GM19099 (cell line): Measurements from ENCODE around the gene PLEKHG4B.

Experiments used
- POLR2A ChIP-seq: IDR thresholded peaks from 3 replicates; pipeline ENCODE4 v1.6.1; 2011; ENCODE audit warnings: low read depth; ENCODE audit not compliant: insufficient read length; ENCODE audit errors: extremely low read depth

The PLEKHG4B gene

DNA sequence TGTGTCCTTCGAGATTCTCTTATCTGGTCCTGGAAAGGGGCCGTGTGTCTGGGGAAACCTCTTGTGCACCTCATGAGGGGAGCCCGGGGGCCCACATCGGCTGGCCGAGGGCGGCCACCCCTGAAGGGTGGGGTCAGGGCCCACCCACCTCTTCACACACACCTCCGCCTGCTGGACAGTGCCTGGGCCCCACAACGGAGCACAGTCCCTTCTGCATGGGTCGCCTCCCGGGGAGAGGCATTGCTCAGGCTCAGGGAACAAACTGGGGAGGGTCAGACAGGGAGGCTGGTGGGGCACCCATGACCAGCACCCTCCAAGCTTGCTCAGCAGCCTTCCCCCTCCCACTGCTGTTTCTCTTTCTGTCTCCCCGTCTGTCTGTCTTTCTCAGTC, 98.0 kb downstream of the PLEKHG4B start:
- no peak for TF ChIP-seq POLR2A

GRCh38 chr5:190366-191035, 98.5 kb downstream of the PLEKHG4B start:
- TF ChIP-seq POLR2A: no peak

- TF ChIP-seq POLR2A: no peak
These were observed 99.3 kb downstream of the PLEKHG4B start, which contains the start of gene LRRC14B for GRCh38 chr5:191036-191948. TSS of gene LRRC14B (plus strand) at chr5:191495. CDS start at chr5:191539, 44 bp downstream.

DNA sequence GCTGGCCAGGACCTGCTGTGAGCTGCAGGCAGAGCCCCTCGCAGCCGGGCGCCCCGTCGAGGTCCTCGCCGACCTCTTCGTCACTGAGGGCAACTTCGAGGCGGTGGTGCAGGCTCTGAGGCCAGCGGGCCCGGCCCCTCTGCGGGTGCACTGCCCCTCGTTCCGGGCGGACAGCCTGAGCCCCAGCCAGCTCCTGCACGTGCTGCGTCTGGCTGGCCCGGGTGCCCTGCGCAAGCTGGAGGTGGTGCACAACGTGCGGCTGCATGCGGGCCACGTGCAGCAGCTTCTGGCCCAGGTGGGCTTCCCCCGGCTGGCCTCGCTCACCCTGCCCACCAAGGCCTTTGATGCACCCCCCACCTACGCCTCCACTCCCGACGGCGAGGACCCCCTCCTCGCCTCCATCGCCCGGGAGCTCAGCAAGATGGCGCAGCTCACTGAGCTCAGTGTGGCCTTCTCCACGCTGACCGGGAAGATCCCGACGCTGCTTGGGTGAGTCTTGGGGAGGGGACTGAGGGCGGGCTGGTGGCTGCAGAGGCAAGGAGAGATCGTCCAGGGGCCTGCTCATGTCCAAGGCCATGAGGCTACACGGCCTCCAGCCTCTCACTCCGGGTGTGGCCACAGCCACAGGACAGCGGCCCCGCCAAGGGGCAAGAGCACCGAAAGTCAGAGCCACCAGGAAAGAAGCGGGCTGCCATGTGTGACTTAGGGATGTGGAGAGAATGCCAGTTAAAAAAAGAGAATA, 100.2 kb downstream of the PLEKHG4B start:
- TF ChIP-seq POLR2A: no peak

DNA sequence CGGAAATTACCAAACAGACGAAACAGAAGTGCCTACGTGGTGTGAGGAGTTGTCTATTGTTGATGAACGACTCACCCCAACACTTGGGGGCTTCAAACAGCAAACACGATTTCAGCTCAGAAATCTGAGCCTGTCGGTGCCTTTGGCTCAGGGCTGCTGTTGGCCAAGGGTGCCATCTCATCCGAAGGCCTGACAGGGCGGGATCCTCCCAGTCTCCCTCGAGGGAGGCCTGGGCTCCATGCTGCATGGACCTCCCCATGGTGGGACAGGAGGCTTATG, 100.7 kb downstream of the PLEKHG4B start:
- no peak for TF ChIP-seq POLR2A

- TF ChIP-seq POLR2A: no peak
These were observed 101.2 kb downstream of the PLEKHG4B start for GRCh38 chr5:192970-193831.

GRCh38 chr5:194102-194501, 102.1 kb downstream of the PLEKHG4B start:
- TF ChIP-seq POLR2A: no peak

GRCh38 chr5:194603-195209, 102.7 kb downstream of the PLEKHG4B start:
- TF ChIP-seq POLR2A: no peak

- TF ChIP-seq POLR2A: no peak
These were observed 103.6 kb downstream of the PLEKHG4B start for GRCh38 chr5:195401-196160.

GRCh38 chr5:196350-196749, 104.4 kb downstream of the PLEKHG4B start:
- TF ChIP-seq POLR2A: no peak

DNA sequence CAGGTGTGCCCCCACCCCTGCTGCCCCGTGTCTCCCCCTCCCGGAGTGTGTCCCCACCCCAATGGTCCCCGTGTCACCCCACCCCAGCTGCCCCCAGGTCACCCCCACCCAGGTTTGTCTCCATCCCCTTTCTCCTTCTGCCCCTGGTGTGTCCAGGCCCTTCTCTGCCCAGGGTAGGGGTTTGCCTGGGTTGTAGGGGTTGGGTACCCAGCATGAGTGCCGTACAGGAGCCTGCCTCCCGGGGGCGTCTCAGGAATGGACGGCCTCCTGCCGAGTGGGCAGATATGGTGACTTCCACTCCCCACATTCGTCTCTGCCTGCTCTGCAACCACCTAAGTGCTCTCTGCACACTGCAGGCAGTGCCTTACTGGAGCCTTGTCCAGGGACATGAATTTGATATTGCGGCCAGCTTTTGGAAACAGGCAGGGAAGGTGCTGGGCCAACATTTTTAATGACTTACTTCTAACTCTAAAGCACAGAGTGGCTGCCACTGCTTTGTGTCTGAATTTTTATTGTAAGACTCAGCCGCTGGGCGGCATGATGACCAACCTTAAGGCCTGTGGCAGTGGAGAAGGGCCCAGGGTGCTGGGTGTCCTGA, 106.0 kb downstream of the PLEKHG4B start:
- TF ChIP-seq POLR2A: no peak

DNA sequence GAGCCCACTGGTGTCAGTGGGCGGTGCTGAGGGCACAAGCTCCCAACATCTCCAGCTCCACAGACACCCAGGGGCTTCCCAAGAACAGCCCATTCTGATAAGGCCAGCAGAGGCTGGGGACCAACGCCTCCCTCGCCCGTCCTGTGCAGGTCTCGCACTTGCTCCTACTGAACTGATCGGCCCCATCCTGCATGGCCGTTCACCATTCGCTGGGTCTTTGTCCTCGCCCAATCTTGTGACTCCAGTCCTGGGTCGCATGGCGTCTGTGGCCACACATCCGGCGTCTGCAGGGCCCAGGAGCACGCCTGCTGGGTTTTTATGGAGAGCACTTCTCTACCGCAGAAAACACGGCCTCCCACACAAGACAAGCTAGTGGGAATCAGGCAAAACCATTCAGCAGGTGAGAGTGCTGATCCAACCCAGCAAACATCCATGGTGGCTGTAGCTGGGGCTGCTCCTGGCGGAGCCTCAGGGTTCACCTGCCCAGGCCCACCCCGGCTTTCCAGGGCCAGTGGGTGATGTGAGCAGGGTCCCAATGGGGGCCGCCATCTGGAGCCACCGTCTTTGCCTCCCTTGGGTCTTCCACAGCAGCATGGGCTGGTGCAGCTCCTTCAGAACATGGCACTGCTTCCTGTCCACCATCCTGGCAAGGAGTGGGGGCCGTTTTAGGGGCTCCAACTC, 106.7 kb downstream of the PLEKHG4B start:
- TF ChIP-seq POLR2A: no peak

DNA sequence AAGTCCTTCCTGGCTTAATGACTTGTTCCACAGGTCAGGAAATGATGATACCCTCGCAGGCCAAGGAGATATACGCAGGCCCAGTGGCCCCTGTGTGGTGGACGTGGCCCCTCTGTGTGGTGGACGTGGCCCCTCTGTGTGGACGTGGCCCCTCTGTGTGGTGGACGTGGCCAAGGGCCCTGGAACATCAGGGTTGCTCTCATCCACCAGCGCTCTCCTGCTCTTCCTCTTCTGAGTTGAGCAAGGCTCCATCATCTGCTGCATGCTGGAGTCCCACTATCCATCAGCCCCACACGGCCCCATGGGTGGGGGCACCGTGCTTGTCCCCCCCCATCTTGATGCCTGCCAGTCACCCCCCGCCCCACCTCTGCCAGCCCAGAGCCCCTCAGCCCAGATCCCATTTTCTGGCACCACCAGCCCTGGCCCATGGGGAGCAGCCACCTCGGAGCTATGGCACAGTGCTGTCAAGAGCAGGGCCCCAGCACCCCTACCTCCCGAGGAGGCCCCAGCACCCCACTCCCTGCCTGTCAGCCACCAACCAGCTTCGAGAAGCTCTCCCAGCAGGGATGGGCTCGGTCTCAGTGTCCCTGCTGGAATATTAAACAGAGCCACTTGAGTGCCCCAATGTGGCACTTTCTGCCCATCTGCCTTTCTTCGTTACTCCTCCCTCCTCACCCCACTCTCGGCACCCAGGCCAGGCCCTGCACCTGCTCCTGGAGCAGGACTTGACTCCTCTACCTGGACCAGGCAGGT, 107.4 kb downstream of the PLEKHG4B start:
- no peak for TF ChIP-seq POLR2A
